GM12892 (cell line): ENCODE results near the gene DAAM1.

Source experiments
- POLR2AphosphoS5 ChIP-seq: IDR thresholded peaks from 2 replicates; pipeline ENCODE4 v1.6.1; 2011; ENCODE audit warnings: low read depth, low read length, control low read depth
- TAF1 ChIP-seq: IDR thresholded peaks from 2 replicates; pipeline ENCODE4 v1.6.1; 2011; ENCODE audit warnings: low read depth, mild to moderate bottlenecking, control low read depth, low read length, borderline replicate concordance

DNA sequence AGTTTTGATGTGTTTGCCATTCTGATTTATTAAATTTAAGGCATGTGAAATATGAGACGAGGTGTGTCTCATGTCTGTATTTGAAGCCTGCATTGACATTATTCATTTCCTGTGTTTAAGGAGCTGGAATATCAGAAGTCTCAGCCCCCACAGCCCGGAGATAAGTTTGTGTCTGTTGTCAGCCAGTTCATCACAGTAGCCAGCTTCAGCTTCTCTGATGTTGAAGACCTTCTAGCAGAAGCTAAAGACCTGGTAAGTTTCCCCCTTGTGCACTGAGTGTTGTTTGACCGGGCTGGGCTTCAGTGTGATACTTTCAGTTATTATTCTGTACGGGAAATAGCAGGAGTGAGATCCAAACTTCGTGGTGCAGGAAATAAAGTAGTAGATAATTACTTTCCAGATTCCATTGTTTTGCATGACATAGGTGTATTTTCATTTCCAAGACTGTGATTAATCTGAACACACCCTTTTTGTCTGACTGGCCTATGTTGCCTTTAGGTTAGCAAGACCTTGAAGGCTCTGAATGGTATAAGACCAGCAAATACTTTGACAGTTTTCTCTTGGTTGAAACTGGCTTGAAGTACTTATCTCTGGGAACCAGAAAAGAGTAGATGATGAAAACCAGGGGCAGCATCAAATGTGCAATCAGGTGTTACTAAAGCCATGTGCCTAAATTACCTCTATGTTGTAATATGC lies 175.2 kb downstream of the DAAM1 start:
- no peak for TF ChIP-seq POLR2AphosphoS5
- TF ChIP-seq TAF1 = no peak
